ENCODE data around the gene CDKN1C.

CDKN1C gene

DNA sequence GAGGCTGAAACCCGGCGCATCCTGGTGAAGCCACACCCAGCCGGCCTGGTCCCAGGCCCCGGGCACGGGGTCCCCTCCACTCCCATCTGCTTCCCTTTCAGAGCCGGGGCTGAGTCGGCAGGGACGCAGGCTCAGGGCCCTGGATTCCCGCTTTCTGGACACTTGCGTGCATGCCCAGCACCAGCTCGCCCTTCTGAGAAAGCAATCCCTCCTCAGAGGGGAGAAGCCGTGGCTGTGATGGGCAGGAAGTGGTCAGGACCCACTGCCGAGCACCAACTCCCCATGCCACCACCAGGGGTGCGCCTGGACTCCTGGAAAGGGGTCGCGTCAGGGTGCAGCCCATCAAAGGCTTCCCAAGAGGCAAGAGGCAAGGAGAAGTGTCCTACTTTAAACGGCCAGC, 15.1 kb downstream of the CDKN1C start:
- no peak for DNase-seq (ENCODE audit: low spot score)

DNA sequence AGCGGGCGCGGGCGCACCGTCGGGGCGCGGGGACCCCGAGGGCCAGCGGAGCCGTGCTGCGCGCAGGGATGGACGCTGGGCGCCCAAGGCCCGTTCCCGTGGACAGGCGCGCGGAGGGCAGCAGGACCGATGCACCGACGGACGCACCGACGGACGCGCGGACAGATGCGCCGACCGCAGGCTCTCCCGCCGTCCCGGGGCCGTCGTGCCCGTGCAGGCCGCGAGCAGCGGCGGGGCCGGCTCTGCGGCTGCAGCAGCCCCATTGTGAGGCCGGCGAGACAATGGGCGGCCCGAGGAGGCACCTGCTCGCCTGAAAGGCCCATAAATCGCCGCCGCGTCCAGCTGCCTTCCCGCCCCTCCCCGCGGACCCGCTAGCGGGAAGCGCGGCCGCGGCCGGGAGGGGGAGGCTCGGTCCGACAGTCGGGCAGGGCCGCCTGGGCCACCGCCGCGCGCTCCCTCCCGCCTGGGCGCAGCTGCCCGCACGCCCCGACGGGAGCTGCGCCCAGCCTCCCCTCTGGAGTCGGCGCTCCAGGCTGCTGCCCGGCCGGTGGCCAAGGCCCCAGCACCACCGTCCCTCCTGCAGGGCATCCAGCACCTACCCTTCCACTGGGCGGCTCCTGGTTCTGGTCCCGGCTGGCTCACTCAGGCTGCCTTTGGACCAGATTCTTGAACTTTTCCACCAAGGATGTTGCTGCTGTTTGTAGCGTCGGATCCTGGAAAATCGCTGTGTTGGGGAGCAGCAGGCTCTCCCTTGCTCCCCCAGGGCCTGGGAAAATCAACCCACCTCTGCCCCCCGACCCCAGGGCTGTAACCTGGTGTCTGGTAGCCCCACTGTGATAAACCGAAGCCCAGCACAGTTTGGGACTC, 15.8 kb downstream of the CDKN1C start:
- no peak for DNase-seq (ENCODE audit: low spot score)

DNA sequence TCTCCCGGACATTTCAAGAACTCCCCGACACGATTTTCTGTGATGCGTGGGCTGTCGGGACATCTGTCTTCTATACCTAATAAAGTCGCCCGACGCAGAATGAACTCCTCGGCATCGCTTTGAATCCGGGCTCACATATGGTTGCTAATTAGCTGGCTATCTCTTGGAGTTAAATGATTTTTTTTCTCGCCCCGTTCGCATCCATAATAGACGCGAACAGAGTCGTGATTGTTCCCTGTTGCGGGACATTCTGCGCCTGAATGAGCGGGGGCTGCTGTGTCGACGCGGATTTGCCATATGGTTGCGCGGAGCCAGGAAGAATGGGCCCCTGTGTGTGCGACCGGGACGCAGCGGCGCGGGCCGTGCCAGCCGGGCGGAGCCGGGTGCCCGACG, 16.4 kb downstream of the CDKN1C start:
- DNase-seq (ENCODE audit: low spot score): no peak

DNA sequence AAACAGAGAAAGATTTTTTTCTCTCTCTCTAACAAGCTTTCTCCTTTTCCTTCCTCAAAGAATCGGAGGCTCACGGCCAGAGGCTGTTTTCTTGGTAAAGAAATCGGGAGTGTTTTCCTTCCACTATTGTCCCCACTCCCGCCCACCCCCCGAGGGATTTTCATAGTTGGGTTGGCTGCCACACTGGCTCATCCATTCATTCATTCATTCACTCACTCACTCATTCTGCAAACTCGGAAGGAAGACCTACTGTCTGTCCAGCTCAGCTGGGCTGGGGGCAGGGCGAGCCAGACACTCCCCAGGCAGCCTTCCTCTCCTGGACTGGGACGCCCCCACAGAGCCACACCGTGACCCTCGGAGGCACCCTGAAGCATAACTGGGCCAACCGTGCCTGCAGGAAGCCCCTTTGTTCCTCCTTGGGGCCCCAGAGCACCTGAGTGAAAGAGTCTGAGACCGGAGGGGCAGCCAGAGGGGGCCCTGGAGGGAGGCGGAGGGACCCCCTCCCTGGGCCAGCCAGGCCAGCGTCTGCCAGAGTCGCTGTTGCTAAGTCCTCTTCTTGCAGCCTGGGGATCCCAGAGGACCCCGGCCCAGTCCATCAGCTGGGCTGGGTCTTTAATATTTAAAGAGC, 17.0 kb downstream of the CDKN1C start:
- no peak for DNase-seq (ENCODE audit: low spot score)

DNA sequence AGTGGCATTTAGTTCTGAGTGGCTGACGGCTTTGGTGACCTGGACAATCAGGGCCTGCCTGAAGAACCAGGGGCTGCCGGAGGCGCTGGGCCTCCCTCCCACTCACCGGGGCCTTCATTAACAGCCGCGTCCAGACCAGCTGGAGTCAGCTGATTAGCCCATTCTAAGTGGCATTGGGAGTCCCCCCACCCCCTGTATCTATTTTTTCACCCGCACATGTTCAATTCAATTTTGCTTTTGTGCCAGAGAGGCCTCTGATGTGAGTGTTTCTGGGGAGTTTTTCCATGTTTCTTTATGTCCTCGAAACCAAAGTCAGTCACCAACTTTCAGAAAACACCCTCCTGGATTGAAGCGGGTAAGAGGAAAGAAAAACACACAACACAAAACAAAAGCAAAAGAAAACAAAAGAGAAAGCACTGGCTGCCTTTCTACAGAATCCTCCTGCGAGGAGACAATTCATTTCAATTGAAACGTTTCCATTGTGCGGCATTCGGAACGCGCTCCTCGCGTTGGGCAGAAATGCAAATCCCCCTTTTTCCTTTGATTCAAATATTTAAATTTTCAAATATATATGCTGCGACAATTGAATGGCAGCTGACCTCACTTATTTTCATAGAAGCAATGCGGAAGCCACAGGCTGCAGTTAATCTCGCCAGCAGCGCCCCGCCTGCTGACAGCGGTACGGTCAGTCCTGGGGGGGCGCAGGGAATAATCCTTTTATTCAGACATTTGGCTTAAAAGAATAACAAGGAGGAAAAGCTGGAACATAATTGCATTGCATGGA, 17.7 kb downstream of the CDKN1C start:
- DNase-seq (ENCODE audit: low spot score): no peak

DNA sequence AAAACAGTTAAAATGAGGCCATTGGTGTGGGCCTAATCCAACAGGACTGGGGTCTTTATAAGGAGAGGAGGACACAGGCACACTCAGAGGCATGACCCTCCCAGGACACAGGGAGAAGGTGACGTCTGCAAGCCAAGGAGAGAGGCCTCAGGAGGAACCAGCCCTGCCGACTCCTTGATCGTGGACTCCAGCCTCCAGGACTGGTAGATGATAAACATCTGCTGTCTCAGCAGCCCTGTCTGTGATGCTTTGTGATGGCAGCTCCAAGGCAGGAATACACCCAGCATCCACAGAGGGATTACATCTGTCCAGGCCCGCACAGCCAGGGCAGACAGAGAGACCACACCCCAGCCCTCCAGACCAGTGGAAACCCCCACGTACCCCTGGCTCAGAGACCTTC, 18.4 kb downstream of the CDKN1C start:
- DNase-seq (ENCODE audit: low spot score): no peak

DNA sequence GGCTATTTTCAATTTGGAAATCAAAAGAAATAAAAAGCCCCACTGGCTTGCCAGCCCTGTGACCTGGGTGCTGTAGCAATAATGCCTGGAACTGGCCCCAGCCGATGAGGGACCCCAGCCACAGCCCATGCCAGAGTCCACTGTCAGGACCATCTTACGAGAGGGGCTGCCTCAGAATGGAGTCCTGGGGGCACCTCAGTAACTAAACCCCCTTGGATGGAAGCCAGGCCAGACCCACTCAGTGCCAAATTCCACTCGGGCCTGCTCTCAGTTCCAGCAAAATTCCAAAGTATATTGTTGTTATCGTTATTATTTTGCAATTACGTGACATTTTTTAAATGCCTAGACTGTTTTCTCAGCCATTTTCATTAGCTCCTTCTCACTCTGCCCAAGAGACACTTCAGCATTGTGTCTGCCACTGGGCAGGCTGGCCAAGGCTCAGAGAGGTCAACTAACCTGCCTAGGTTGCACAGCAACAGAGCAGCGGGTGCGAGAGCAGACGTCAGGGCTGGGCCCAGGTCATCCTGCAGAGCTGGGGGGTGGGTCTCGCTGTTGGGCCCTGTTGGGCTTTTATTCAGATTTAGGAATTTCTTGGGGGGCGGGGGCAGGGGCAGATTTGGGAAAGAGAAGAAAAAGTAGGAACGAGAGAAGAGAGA, 19.5 kb downstream of the CDKN1C start:
- DNase-seq (ENCODE audit: low spot score): no peak

DNA sequence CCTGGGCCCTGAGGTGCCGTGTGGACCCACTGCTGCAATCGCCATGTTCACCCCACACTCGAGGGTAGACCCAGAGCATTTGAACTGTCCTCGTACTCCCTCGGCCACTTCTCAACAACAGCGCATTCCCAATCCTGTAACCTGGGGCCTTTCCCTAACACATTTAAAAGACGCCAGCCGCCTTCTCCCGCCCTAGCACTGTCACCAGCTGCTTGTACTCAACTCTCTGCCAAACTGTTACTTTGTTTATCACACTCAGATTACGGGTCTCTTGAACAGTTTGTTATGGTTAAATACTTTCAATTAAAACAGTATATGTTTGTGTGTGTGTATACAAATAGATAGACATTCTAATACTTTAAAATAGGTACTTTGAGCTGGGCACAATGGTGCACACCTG, 20.7 kb downstream of the CDKN1C start:
- DNase-seq (ENCODE audit: low spot score): no peak

DNA sequence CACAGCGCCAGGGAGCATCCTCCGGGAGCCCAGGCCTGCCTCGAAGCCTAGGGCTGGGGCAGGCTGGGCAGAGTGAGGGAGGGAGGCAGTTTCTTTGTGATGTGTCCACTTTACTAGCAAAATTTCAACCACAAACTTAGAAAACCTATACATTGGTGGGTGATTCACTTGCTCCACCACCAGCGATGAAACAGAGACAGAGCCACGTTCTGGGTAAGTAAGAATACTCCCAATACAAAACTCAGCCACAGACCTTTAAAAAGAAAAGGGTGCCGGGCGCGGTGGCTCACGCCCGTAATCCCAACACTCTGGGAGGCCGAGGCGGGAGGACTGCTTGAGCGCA, 22.3 kb downstream of the CDKN1C start:
- no peak for DNase-seq (ENCODE audit: low spot score)

DNA sequence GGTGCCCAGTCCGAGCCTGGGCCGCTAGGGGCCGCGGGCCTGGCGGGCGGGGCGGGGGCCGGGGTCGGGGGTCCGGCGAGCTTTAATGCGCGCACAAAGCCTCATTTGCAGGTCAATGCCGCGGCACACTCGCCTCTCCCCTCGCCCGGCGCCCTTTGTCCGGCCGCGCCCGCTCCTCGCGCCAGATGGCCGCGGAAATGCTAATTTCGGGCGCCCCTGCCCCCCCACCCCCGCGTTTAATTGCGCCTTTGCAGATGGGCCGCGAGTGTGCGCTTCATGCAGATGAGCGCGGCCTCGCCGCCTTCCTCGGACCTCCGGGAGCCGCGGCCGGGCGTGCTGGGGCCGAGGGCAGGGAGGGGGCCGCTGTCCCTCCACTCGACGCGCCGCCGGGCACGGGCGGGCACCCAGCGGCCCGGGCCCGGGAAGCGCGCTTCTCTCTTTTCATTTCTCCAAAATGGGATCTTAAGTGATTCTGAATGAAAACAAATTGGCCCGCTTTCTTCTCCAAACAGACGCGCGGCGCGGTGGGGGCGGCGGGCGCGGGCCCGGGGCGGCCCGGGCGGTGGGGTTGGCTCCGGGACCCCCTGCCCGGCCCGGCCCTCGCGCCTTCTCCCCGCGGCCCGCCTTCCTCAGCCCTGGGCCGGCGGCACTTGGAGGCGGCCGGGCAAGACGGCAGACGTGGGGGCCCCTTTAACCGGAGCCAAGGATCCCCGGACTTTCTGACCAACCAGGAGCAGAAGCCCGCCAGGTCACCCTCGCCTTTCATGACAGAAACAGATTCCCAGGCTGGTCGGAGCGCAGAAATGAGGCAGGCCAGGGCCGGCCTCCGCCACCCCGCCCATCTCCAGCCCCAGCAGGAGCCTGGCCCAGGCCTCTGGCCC, 22.9 kb downstream of the CDKN1C start:
- no peak for DNase-seq (ENCODE audit: low spot score)

DNA sequence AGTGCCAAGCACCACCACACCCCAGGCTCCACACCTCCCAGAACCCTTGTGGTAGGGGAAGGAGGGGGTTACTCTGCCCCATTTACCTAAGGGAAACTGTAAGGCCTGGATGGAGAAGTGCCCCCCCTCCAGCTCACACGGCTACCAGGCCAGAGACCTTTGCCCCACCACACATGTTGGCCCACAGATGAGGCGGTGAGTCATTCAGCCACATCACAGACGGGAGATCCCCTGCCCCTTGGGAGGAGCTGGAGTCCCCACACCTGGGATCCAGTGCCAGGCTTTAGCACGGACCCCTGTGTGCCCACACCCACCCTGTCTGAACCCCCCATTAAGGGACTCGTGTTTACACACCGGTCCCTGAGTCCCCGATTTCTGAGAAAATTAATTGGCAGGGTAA, 24.9 kb downstream of the CDKN1C start:
- DNase-seq (ENCODE audit: low spot score): no peak

DNA sequence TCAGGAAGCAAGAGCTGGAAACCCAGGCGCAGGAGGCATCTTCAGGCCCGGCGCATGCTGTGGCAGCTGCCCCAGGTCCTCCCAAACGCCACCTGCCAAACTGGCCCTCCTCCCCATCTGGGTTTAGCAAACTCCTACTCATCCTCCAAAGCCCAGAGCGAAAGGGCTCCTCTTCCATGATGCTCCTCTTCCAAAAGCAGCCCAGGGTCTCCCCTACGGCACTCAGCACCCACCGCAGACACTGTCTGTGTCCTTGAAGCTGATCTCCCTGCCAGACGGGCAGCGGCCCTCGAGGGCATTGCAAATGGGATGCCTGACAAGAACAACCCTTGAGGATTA, 25.9 kb downstream of the CDKN1C start:
- no peak for DNase-seq (ENCODE audit: low spot score)

DNA sequence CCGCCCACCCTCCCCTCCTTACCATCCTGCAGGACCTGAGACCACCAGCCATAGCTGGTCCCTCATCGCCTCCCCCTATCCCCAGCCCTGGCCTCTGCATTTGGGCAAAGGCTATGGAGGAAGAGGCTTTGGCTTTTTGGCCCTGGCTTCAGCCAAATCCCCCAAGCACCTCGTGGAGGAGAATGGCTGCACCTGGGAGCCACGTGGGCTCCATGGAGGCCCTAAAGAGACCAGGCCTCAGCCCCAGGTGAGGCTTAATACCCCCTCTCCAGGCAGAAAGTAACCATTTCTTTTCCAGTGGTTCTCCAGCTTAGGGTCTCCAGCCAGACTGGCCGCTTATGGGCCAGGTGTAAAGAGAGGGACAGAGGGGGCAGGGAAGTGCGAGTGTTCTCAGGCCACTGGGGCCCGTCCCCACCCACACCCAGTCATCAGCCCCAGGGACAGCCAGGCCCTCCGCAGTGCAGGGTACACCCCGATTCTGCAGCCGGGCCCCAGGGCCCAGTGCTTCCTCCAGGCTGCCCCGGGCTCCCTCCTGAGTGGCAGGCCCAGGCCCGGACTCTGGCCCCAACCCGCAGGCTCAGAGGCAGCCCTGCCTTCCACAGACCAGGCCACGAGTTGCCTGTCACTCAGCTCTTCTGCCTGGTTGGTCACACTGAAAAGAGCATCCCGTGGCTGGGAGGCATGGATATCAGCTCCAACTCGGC, 26.4 kb downstream of the CDKN1C start:
- no peak for DNase-seq (ENCODE audit: low spot score)

DNA sequence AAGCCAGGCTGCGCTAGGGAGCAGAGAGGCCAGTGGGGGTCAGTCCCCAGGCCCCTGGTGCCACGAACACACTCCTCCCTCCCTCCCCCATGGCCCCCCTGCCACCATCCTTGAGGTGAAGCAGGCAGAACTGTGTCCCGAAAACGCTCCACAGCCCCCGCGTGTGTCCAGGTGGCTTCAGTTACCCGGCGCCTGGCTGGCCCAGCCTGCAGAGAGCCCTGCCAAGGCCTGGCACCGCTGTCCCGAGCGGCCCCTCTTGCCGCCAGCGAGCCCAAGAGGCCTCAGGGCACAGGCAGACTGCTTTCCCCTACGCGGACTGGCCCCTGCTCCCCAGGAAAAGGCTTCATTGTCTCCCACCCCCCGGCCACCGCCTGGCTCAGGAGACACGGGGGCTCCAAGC, 27.7 kb downstream of the CDKN1C start:
- no peak for DNase-seq (ENCODE audit: low spot score)

DNA sequence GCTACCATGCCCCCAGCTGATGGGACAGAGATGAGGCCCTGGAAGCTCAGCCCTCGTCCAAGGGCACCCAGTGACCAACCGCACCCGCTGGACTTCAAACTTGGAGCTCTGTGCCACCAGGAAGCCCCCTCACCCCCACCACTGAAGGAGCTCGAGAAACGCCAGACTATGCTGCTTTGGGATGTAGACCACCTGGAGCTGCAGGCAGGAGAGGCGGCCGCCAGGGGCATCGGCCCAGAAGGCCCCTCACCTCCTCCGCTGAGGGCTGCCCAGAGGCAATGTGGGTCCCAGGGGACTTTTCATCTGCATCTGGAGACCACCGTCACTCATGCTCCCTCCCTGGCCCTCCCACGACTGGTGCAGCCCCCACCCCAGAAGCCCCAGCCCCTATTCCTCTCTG, 28.3 kb downstream of the CDKN1C start:
- no peak for DNase-seq (ENCODE audit: low spot score)

DNA sequence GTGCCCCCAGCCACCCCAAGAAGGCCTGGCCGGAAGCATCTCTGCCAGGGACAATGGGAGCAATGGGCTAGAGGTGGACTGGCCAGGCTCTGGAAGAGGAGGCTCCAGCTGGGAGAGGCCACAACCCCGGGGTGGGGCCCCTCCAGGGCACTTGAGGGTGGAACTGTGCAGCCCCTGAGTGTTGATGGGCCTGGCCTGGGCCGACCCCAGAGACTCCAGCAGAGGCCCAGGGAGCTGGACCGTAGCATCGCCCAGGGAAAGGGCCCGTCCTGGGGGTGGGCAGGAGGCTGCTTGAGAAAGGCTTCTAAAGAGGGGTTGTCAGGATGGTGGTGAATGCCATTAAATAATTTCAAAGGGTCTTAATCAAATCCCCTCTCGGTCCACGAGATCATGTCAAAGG, 30.4 kb downstream of the CDKN1C start:
- DNase-seq (ENCODE audit: low spot score): no peak

DNA sequence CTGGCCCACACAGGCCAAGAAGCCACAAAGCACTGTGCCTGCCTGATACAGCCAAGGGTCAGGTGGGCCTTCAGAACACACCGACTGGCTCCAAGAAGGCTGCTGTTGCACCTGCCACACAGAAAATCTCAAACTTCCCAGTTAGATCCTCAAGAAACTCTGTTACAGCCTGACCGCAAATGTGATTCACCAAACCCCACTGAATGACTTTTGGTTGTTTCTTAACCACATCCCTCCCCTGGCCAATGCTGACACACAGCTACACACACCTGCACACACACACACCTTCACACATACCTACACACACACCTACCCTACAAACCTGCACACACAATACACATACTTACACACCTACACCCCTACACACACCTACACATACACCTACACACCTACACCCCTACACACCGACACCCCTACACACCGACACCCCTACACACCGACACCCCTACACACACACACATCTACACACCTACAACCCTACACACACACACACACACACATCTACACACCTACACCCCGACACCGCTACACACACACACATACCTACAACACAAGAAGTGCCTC, 31.5 kb downstream of the CDKN1C start:
- DNase-seq (ENCODE audit: low spot score): no peak

DNA sequence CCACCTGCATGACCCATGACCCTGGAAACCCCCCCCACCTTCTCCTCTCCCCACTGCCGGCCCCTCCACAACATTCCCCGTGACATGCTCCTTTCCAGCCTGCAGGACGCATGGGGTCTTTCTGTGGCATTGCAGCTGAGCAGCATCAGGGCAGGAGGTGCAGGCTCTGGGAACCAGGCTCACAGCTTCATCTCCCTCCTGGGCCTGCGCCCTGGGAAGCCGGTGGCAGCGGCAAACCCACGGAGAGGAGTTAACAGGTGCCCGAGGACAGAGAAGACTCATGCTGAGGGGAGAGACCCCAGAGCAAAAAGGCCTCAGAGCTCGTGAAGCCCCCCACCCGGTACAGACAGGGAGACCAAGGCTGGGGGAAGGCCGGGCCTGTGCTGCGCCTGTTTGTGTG, 32.2 kb downstream of the CDKN1C start:
- no peak for DNase-seq (ENCODE audit: low spot score)

DNA sequence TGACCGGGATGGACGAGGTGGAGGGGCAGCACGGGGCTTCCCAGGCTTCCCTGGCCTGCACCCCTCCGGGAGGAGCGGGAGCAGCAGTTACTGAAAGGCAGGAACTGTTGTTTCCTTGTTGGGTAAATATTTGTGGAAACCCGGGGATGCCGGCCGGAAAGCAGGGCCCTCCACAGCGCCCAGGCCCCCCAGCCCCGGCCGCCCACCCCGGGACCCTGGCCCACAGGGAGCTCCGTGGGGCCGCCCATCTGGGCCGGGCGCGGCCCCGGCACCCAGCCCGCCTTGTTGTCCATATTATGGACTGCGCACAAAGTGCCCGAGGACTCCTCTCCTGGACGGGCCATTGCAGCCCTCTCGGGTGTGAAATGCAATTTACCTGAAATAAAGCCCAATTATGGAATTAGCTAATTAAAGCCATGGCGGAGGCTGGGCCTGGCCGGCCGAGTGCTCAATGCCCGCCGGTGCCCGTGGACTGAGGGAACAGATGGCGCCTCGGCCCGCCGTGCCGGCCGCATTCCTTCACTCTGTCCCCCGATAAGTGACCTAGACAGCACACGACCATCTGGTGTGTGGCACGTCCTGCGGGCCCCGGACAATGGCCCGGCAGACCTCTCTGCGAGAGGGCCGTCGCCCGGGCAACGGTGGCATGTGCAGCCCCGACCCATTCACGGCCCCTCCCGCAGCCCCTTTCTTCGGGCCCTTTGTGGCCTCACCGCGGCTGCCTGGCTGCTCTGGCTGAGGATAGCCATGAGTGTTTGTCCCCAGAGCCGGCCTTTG, 35.4 kb downstream of the CDKN1C start:
- DNase-seq (ENCODE audit: low spot score): no peak

DNA sequence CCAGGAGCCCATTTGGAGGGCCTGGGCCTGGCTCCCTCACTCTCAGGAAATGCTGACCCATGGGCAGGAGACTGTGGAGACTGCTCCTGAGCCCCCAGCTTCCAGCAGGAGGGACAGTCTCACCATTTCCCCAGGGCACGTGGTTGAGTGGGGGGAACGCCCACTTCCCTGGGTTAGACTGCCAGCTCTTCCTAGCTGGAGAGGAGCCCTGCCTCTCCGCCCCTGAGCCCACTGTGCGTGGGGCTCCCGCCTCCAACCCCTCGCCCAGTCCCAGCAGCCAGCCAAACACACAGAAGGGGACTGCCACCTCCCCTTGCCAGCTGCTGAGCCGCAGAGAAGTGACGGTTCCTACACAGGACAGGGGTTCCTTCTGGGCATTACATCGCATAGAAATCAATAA, 37.1 kb downstream of the CDKN1C start:
- no peak for DNase-seq (ENCODE audit: low spot score)

Measured in activated CD4-positive, alpha-beta T cell treated with anti-CD3 and anti-CD28 coated beads, Interleukin-2, Interleukin-4, amounts not matched to agents 100 ng/mL and 50 ng/mL, durations not matched to agents 16 hours and 8 hours (primary cell).